AG04449 (cell line): ENCODE measurements around the gene TLNRD1.
"Not testable (repeated sequence)": the region's sequence is repeated elsewhere in the genome, so short reads cannot be mapped to it uniquely, and the experiment has no call there.

Experiments
- CTCF ChIA-PET: fragments of 350-600 bp; formaldehyde crosslinking; extraction: SDS; loops from one replicate; lab custom pipeline; 2021; ENCODE audit warnings: antibody characterized with exemption; lab: Yijun Ruan, JAX
- POLR2A ChIA-PET: fragments of 400-600, 350-600 bp; formaldehyde crosslinking; extraction: SDS; loops from one replicate; lab custom pipeline; 2020; ENCODE audit warnings: antibody characterized with exemption, inconsistent platforms; lab: Yijun Ruan, JAX
- DNase-seq: peaks from one replicate; pipeline ENCODE4 v3.0.0-alpha.2; 2010; ENCODE audit warnings: low read depth, low spot score
- H3K4me3 ChIP-seq: 2 replicates; pipeline ENCODE4 v1.5.1; 2011; ENCODE audit warnings: low read depth, mild to moderate bottlenecking, control low read depth, low read length
- CTCF ChIP-seq: IDR thresholded peaks from one replicate; pipeline ENCODE4 v1.5.1; 2011; ENCODE audit warnings: mild to moderate bottlenecking, moderate library complexity, low read length, control low read depth, inconsistent platforms; ENCODE audit not compliant: insufficient read depth; ENCODE audit errors: missing control alignments

TLNRD1 gene

GRCh38 chr15:81000624-81001151 lies at the start of gene TLNRD1:
TSS of gene TLNRD1 (plus strand) at chr15:81000923. CDS start at chr15:81002272, 1,349 bp downstream.
- peak; percentile 38 for DNase-seq
- POLR2A ChIA-PET, result interaction anchor here (1.4 to 1.8 kb wide), 2 partner anchors 10 to 92 kb away, joined by 3 to 9 read pairs; no protein-coding TSS in a partner anchor
- H3K4me3 ChIP-seq, result peak within 1 kb of the TSS; percentile 83
- no peak for TF ChIP-seq CTCF
- CTCF ChIA-PET, result interaction anchor here (0.7 to 7.0 kb wide), 4 partner anchors 10 to 545 kb away, joined by 4 to 36 read pairs (median 4); no protein-coding TSS in a partner anchor

GRCh38 chr15:80951941-80952340 lies 48.8 kb upstream of the TLNRD1 start:
- no peak overlapping the region for H3K4me3 ChIP-seq
- TF ChIP-seq CTCF, result no peak
- ChIA-PET POLR2A (no interaction called here), CTCF (interaction anchor here (1.3 to 1.4 kb wide), 2 partner anchors 17 kb away, joined by 3 read pairs; no protein-coding TSS in a partner anchor)
- DNase-seq, result no peak

GRCh38 chr15:80953001-80953952 lies 47.4 kb upstream of the TLNRD1 start:
- H3K4me3 ChIP-seq, result no peak overlapping the region
- TF ChIP-seq CTCF, result no peak
- DNase-seq, result no peak
- CTCF ChIA-PET, result interaction anchor here (1.3 to 2.0 kb wide), 3 partner anchors 15 to 18 kb away, joined by 3 to 7 read pairs (median 3); no protein-coding TSS in a partner anchor
- POLR2A ChIA-PET, result no interaction called here

DNA sequence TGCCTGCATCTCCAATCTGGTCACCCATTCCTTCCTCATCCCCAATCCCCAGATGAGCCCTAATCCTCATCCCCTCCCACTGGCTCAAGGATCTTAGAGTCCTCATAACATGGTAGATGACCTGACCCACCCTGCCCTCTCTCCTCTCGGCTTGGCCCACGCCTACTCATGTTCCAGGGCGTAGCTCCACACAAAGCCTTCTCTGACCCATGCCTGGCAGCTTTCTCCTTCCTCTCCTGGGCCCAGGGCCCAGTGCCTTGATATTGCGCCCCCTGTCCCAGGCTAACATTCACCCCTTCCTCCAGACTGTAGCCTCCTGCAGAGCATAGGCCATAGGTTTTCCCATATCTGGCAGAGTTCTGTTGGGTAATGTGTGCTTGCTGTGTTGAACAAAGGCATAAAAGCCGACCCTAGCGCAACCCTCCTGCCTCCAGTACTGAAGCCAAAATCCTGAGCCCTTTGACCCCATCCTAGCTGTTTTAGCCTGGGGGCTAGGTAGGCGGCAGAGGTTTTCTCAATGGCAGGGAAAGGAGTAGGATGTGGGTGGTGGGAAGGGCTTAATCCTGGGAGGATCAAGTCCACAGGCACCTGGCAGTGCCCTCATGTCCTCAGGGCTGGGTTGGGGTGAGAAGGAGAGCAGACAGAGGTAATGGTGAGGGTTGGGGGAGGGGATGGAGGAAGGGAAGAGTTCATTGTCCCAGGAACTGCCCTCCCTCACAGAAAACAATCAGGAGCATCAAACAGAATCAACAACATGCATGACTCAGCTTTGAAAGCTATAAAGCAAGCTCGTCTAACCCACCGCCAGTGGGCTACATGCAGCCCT lies 46.6 kb upstream of the TLNRD1 start:
- DNase-seq, result no peak
- ChIA-PET POLR2A (no interaction called here), CTCF (interaction anchor here (1.3 to 2.0 kb wide), 3 partner anchors 13 to 56 kb away, joined by 3 to 7 read pairs (median 3); no protein-coding TSS in a partner anchor)
- H3K4me3 ChIP-seq, result no peak overlapping the region
- TF ChIP-seq CTCF, result no peak

GRCh38 chr15:80955571-80956452 lies 44.9 kb upstream of the TLNRD1 start:
- H3K4me3 ChIP-seq, POLR2A ChIA-PET: not testable (repeated sequence)
- CTCF ChIA-PET, result interaction anchor here (1.3 to 5.2 kb wide), 2 partner anchors 14 to 179 kb away, joined by 6 to 63 read pairs; no protein-coding TSS in a partner anchor
- peak; percentile 72 for DNase-seq
